Testis (tissue), 2 donors: Measurements from ENCODE around the gene JUP.

Experiments
- POLR2A ChIP-seq: fragments of 450-650 bp; IDR thresholded peaks from one replicate; pipeline ENCODE4 v1.6.1; 2017; ENCODE audit warnings: antibody characterized with exemption, mild to moderate bottlenecking, moderate library complexity
- TF ChIP-seq, protein P1 (sequence below), 3 experiments: fragments of 450-650 bp in 2 of 3; fragments of 200-600 bp in 1 of 3; sonication (generic) in 1 of 3; IDR thresholded peaks; one replicate each; pipeline ENCODE4 v1.5.1; 2016 to 2019; ENCODE audit warnings: antibody characterized with exemption in 3 of 3, mild to moderate bottlenecking in 2 of 3, moderate library complexity in 1 of 3

DNA sequence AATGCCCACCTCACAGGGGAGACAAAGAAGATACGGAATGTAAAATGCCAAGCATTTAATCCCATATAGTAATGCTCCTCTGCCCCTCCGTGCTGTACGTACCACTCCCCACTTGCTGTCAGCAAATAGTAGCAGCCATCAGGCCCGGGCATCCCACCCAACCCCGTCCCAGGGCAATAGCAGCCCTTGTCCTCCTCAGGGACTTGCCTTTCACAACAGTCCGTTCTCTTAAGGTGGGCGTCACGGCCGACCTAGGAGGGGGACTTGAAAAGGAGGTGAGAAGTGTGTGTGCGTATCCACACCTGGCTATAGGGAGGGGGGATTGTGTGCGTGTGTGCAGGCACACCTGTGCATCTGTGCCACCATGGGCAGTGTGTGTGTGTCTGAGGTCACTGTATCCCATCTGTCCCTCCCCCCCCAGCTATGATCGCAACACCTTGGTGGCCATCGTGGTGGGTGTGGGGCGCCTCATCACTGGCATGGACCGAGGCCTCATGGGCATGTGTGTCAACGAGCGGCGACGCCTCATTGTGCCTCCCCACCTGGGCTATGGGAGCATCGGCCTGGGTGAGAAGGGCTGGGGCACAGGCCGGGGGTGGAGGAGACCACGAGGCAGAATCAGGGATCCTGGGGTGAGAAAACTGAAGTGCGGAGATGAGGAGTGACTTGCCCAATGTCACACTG lies 30.3 kb upstream of the JUP start:
- TF ChIP-seq, protein P1, sequence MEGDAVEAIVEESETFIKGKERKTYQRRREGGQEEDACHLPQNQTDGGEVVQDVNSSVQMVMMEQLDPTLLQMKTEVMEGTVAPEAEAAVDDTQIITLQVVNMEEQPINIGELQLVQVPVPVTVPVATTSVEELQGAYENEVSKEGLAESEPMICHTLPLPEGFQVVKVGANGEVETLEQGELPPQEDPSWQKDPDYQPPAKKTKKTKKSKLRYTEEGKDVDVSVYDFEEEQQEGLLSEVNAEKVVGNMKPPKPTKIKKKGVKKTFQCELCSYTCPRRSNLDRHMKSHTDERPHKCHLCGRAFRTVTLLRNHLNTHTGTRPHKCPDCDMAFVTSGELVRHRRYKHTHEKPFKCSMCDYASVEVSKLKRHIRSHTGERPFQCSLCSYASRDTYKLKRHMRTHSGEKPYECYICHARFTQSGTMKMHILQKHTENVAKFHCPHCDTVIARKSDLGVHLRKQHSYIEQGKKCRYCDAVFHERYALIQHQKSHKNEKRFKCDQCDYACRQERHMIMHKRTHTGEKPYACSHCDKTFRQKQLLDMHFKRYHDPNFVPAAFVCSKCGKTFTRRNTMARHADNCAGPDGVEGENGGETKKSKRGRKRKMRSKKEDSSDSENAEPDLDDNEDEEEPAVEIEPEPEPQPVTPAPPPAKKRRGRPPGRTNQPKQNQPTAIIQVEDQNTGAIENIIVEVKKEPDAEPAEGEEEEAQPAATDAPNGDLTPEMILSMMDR (IDR thresholded peaks at IDR 0.05) = no peak
- TF ChIP-seq POLR2A = no peak
